Measurements from ENCODE around the gene SUSD4. TPM values are rescaled to one million over a fixed set of nuclear protein-coding genes. Genes with fewer than 3 reads are reported as not detected.
A peak's percentile ranks its signal among the peaks of the same experiment; 100 is the strongest.

Gene SUSD4
- total and polyA plus RNA-seq, 8 donors = 2.0 to 29.2 (median 25.0) TPM

DNA sequence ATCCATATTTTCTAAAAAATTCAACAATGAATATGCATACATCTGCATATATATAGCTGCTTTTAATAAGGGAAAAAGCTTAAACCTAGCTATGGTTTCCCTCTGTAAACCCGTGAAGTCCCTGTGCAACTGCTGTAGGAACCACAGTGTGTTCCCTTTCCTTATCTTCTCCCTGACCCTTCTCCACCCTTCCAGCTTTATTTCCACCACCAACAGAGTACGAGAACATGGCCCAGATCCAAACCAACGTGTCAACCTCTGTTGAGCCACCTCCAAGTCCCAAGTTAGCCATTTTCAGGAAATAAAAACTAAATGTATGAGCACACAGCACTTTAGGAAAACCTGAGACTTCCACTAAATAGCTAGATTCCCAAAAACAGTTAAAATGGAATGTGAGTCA is 20.3 kb downstream of the SUSD4 start:
- no peak for DNase-seq
- no peaks in the 10 kb centered on the region for H3K9me3 ChIP-seq
- no peak overlapping the region for H3K4me3 ChIP-seq
- H3K36me3 ChIP-seq = no peaks in the 10 kb centered on the region
- H3K4me1 ChIP-seq = no peaks in the 10 kb centered on the region
- TF ChIP-seq, protein P1, sequence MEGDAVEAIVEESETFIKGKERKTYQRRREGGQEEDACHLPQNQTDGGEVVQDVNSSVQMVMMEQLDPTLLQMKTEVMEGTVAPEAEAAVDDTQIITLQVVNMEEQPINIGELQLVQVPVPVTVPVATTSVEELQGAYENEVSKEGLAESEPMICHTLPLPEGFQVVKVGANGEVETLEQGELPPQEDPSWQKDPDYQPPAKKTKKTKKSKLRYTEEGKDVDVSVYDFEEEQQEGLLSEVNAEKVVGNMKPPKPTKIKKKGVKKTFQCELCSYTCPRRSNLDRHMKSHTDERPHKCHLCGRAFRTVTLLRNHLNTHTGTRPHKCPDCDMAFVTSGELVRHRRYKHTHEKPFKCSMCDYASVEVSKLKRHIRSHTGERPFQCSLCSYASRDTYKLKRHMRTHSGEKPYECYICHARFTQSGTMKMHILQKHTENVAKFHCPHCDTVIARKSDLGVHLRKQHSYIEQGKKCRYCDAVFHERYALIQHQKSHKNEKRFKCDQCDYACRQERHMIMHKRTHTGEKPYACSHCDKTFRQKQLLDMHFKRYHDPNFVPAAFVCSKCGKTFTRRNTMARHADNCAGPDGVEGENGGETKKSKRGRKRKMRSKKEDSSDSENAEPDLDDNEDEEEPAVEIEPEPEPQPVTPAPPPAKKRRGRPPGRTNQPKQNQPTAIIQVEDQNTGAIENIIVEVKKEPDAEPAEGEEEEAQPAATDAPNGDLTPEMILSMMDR (IDR thresholded peaks at IDR 0.05) = no peak
- intact Hi-C loops (cut with DNase I) = no loop called here
- H3K27ac ChIP-seq = no peak overlapping the region
- no peak for ATAC-seq
- no peaks in the 10 kb centered on the region for H3K27me3 ChIP-seq

DNA sequence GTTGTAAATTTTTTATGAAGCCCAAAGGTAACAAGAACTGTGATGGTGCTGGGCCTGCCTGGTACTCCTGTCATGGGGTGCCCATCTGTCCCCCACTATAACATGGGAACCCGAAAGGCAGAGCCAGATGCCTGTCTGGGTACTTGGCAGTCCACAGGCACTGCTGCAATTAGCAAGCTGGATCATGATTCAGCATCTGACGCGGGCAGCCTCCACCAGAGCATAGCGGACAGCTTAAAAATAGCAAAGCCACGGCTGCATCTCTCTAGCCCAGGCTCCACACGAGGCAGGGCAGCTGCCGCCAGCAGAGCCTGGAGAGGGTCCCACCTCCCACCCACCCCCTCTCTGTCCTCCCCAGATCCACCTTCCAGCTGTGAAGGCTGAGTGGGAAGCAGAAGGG is 22.9 kb downstream of the SUSD4 start:
- intact Hi-C loops (cut with DNase I) = no loop called here
- Histone ChIP-seq H3K4me3 (no peak overlapping the region), H3K36me3 (no peaks in the 10 kb centered on the region), H3K9me3 (no peaks in the 10 kb centered on the region), H3K27me3 (no peaks in the 10 kb centered on the region), H3K4me1 (no peaks in the 10 kb centered on the region), H3K27ac (no peak overlapping the region)
- TF ChIP-seq, protein P1 (IDR thresholded peaks at IDR 0.05) = no peak
- DNase-seq (peak in 1 of 4 donors; percentile 31), ATAC-seq (peak; percentile 22)

DNA sequence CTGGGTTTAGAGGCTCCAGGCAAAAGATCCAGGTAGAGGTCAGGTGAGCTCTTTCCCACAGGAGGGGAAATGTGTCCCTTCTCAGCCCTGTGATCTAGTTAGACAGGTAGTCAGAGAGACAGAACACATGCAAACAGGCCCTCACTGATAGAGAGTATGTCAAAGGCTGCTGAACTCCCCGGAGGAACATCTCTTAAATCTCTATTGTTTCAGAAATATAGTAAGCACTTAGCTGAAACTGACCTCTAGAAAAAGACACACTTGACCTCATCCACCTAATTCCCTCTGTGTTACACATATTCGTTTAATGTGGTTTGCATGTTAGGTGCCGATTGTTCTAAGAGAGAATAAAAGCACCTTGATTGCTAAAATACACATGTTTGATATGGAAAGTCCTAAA is 23.3 kb downstream of the SUSD4 start:
- no peaks in the 10 kb centered on the region for H3K36me3 ChIP-seq
- no peak overlapping the region for H3K27ac ChIP-seq
- intact Hi-C loops (cut with DNase I) = no loop called here
- ATAC-seq (no peak), DNase-seq (no peak)
- no peaks in the 10 kb centered on the region for H3K27me3 ChIP-seq
- TF ChIP-seq, protein P1 (IDR thresholded peaks at IDR 0.05) = no peak
- H3K4me3 ChIP-seq = no peak overlapping the region
- H3K9me3 ChIP-seq = no peaks in the 10 kb centered on the region
- no peaks in the 10 kb centered on the region for H3K4me1 ChIP-seq

DNA sequence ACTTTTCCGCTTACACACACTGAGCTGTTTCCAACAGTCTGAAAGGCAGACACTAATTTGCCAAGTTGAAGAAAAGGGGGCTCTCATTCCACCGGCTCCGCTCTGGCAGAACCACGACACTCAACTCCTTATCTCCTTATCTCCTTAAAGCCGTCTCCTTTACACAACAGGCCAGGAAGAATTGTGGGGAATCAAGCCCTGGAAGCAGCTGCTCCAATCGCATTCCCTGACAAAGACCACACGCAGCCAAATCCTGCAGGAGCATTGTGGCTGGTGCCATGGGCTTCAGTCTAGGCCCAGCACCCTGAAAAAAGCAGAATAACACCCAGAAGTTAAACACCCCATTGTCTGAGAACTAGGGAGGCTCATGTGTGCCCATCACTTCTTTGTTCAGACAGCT is 24.1 kb downstream of the SUSD4 start:
- Histone ChIP-seq H3K36me3 (no peaks in the 10 kb centered on the region), H3K9me3 (no peaks in the 10 kb centered on the region), H3K27me3 (no peaks in the 10 kb centered on the region), H3K27ac (no peak overlapping the region), H3K4me1 (no peaks in the 10 kb centered on the region), H3K4me3 (no peak overlapping the region)
- TF ChIP-seq, protein P1 (IDR thresholded peaks at IDR 0.05) = no peak
- intact Hi-C loops (cut with DNase I) = no loop called here
- ATAC-seq (no peak), DNase-seq (no peak)

DNA sequence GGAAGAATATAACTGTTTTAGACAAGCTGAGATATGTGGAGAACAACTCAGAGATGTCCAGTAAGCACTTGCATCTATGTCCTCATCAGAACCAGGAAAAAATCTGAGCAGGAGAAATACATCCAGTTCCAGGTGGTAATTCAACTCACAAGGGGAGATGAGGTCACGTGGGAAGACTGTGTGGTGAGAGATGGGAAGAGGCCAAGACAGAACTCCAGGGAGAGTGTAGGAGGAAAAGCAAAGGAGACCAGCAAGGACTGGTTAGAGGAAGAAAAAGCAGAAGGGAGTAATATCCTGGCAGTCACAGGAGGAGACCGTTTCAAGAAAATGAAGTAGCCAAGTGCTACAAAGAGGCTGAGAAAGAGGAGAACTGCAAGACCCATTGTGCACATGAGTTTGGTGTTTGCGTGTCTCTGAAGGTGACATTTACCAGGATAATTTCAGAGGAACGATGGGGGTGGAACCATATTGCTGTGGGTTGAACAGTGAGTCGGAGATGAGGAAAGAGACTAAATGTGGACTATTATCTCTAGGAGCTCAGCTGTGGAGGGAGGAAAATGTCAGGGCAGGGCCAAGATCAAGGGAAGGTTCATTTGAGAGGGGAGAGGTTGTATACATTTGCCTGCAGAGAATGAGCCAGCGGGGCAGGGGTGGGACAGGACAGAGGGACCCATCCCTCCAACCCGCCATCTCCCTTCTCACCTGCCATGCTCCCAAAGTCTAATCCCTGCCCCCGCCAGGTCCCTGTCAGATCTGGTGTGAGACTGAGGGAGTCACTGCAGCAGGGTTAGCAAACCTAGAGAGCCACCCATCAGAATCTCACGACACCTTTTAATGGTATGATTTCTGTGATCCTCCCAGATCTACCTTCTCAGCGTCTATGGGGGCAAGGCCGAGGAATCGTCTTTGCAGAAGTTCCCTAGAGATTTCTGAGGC is 24.9 kb downstream of the SUSD4 start:
- intact Hi-C loops (cut with DNase I) = no loop called here
- H3K27ac ChIP-seq = no peak overlapping the region
- H3K4me3 ChIP-seq = no peak overlapping the region
- H3K4me1 ChIP-seq = no peaks in the 10 kb centered on the region
- DNase-seq (no peak), ATAC-seq (no peak)
- no peaks in the 10 kb centered on the region for H3K27me3 ChIP-seq
- H3K9me3 ChIP-seq = no peaks in the 10 kb centered on the region
- no peaks in the 10 kb centered on the region for H3K36me3 ChIP-seq
- TF ChIP-seq, protein P1 (IDR thresholded peaks at IDR 0.05) = no peak

All from left lung (tissue), 10 donors.